HG02885 (cell line): ENCODE results near the gene PLCE1.

Experiments used
- ATAC-seq: cut with Tn5 transposase; IDR thresholded peaks from one replicate; pipeline ENCODE4 v1.9.1; 2021; ENCODE audit warnings: mild to moderate bottlenecking; ENCODE audit not compliant: unreplicated experiment, poor library complexity

PLCE1 gene

GRCh38 chr10:94016727-94017714, 23.3 kb downstream of the PLCE1 start:
- no peak for ATAC-seq

DNA sequence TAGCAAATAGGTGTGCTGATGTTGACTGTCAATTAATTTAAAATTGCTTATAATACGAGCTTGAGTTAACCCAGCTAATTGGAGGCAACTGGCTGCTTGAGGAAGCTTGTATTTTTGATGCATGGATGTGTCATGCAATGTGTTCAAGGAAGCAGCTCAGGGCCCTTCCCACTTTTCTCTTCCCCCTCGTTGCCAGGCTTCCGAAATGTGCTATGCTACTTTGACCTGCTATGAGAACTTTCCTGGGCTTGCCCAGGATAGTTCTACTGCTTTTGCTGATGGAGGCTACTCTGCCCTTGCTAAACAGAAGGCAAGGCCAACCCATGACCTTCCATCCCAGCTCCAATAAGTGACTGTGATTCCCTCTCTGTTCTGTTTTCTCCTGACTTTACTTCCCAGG, 24.4 kb downstream of the PLCE1 start:
- no peak for ATAC-seq

DNA sequence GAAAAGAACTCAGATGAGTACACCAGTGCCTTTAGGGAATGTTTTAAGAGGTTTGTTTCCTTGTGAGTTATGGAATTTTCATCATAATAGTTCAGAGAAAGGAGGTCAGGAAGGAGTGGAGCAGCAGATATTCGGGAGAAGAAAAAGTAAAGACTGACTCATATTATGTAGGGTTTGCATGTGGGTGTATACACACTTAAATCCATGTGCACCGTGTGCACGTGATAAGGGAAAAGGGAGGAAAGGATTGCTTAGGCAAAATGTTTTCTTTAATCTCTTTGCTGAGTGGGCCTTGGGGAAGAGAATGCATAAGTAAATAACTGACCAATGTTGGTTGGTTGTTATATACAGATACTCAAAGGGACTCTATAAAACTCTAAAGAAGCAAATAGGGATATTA, 30.2 kb downstream of the PLCE1 start:
- ATAC-seq: no peak

GRCh38 chr10:94024407-94024806, 30.7 kb downstream of the PLCE1 start:
- ATAC-seq: no peak

DNA sequence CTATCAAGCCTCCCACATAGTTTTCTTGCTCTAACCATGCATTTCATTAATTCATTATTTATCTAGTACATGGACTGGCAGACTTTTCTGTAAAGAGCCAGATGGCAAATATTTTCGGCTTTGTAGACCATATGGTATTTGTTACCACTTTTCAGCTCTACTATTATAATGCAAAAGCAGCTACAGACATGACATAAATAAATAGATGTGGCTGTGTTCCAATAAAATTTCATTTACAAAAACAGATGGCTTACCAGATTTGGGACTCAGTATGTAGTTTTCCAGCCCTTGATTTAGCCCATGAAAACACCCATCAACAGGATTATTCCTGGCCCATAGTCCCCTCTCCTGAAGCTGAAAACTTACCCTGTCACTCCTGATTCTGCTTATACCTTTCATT, 32.1 kb downstream of the PLCE1 start:
- no peak for ATAC-seq

- no peak for ATAC-seq
Measured at GRCh38 chr10:94027197-94027596, 33.5 kb downstream of the PLCE1 start.

DNA sequence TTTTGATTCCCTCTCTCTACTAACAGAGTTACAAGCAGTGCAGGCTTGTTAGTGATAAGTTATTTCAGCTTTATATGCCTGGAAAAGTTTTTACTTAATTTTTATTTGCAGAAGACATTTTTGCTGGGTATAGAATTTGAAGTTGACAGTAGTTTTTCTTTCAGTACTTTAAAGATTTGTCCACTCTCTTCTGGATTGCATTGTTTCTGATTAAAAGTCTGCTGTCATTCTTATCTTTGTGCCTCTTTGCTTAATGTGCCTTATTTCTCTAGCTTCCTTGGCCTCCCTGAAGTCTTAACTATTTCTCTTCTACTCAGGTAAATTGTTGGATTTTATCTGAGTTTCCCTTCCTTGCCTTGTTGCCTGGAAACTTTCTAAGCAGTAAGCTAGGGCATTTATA, 36.2 kb downstream of the PLCE1 start:
- ATAC-seq: no peak

- no peak for ATAC-seq
Measured at GRCh38 chr10:94035982-94036765, 42.4 kb downstream of the PLCE1 start.

DNA sequence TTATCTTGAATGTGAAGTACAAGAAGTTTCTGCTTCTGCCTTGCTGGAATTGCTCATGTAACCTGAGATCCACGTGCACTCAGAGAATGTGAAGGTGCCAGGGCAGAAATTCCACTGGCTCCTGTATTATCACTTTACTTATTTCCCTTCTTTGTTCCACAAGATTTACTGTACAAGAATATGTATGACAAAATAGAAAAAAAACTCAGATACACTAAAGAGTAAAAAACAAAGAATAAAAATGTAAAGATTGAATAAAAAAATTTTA, 43.0 kb downstream of the PLCE1 start:
- no peak for ATAC-seq

DNA sequence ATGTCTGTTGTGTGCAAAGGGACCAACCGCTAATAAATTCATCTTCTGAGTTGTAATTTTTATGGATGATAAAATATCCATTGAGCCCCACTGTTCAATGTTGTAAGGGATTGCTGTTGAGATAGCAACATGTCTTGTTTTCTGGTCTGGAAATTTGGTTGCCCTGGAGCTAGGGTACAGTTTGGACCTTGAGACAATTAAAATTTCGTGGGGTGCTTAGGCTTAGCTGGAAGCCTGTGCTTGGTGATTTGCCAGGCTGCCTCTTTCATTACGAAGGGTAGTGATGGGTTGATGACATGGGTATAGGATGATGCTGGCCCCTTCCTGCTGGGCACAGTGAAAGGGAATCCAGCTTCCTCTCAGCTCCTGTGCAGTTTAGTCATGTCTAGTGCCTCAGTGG, 43.6 kb downstream of the PLCE1 start:
- no peak for ATAC-seq

GRCh38 chr10:94038024-94038423, 44.3 kb downstream of the PLCE1 start:
- no peak for ATAC-seq

- no peak for ATAC-seq
Measured at GRCh38 chr10:94041206-94041605, 47.5 kb downstream of the PLCE1 start.

- ATAC-seq: no peak
Measured at GRCh38 chr10:94042001-94042833, 48.5 kb downstream of the PLCE1 start.

DNA sequence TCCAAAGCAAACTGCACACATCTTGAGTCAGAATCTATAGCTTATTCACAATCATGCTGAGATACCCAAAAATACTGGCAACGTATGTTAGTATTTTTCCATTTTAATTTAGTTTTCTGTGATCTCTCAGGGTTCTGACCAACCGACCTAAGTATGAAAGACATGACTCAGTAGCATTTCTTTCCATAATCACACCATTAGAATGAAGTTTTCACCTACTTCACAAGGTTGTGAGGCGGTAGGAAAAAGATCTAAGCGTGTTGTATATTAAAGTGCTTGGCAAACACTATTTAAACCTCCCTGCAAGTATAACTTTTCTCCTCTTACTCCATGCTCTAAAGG, 49.1 kb downstream of the PLCE1 start:
- no peak for ATAC-seq
